HG02623 (cell line): ENCODE measurements around the gene TSHZ3.

ENCODE experiments used
- ATAC-seq: cut with Tn5 transposase; IDR thresholded peaks from one replicate; pipeline ENCODE4 v1.9.1; 2021; ENCODE audit warnings: moderate library complexity; ENCODE audit not compliant: unreplicated experiment

The TSHZ3 gene

DNA sequence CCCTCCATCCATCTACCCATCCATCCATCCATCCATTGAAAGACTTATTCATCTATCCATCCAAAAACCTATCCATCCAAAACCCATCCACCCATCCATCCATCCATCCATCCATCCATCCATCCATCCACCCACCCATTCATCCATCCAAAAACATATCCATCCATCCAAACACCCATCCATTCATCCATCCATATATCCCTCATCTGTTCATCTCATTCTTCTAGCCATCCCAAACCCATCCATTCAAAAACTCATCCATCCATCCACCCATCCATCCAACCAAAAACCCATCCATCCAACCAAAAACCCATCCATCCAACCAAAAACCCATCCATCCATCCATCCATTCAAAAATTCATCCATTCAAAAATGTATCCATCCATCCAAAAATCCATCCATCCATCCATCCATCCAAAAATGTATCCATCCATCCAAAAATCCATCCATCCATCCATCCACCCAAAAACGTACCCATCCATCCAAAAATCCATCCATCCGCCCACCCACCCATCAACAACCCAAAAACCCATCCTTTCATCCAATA, 56.5 kb downstream of the TSHZ3 start:
- no peak for ATAC-seq

DNA sequence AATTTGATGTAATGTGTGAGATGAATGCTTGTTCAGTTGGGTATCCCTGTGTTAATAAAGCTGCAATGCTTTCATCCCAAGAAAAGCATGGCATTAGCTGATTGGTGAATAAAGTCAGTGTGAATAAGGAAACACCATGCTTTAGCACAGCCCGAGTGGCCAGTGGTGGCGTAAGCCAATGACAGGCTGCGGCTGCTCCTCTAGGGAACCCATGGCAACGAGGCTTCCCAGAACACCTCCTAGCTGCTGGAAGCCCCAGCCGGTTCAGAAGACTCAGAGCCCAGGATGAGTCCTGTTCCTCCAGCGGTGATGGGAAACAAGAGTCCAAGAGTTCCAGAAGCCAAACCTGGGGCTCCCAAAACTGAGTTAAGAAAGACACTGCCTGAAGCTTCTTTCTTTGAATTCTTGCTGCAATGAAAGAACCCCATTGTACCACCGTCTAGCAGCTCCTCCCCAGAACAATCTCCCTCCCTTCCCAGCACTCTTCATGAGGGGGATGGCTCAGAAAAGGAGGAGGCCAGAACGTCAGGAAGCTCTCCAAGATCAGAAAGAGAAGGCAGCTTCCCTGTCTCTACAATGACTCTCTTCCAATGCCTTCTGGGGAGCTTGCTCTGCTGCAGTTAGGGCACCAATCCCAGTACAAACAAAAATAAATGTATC, 58.2 kb downstream of the TSHZ3 start:
- ATAC-seq: no peak

DNA sequence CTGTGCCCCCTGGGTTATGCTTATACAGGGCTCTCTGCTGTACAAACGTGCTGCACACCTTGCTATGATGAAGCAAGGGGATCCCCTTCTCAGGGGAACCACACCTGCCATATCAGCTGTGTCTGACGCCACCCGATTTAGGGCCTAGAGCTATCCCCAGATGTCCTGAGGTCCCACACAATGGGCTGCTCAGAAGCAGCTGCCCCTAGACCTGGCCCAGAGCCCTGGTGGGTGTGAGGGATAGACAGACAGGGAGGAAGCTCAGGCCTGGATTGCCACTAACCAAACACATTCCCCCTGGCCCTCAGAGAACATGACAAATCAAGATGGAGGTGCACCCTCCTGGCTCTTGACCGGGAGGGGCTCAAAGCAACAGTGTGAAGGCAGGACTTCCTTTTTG, 59.3 kb downstream of the TSHZ3 start:
- ATAC-seq: no peak

DNA sequence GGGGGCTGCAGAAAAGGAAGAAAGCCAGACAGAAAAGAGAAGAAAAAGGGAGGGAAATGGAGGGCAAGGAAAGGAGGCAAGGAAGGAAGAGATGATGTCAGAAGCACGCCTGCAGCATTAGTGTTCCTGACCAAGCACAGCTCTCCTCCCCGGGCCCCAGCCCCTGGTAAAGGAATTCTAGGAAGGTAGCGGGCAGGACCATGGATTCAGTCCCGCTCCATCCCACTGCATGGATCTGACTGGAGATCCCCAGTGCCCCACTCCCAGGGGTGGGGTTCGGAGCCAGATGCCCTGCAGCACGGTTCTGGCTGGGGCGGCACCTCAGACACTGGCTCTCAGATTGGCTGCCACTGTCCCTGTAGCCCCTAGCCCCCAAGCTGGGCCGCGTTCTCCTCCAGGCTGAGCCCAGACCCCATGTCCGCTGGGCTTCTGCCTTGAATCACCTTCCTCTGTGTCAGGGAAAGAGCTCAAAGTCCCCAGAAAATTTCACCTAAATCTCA, 59.8 kb downstream of the TSHZ3 start:
- no peak for ATAC-seq

DNA sequence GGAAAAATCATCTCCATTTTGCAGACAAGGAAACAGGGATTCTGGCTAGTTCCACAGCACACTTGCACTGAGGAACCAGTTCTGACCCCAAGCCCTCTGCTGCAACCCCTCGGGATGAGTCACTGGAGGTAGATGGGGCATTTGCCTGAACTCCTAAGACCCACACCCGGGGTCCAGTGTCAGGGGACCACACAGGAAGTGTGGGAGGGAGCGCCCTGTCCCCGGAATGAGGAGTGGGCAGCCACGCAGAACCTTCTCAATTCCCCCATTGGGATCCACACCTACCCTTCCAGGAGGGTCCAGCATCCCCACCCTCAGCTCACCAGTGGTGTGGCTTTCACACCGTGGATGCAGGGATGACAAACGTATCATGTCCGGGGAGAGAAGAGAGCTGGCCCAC, 62.7 kb downstream of the TSHZ3 start:
- no peak for ATAC-seq

DNA sequence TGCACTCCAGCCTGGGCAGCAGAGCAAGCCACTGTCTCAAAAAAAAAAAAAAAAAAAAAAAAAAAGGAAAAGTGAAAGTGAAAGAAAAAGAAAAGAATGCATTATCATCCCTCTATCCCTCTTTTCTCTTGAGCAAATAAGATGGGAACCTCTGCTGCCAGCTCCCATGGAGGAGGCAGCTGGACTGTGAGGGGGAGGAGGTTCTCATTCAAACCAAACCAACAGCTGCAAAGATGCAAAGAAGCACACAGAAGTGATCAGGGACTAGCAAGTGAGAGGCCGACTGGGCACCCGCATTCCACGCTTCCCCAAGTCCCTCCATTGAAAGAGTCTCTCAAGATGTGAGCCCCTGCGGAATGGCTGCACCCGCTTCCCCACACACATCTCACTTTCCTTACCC, 63.5 kb downstream of the TSHZ3 start:
- no peak for ATAC-seq

DNA sequence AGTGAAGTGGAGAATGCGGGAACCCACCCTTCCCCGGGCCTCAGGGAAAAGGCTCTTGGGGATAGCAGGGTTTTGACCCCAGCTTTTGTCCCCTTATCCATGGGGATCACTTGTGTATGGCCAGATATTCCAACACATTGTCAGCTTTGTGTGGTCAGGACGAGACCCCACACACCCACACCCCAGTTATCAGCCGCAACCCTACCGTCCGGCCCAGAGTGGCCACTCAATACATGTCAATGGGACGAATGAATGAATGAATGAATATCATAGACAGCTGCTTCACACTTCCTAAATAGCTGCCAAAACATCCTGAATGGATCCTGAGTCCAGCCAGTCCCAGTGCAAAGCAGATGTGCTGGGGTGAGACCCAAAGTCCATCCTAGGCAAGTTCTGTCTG, 64.6 kb downstream of the TSHZ3 start:
- no peak for ATAC-seq

DNA sequence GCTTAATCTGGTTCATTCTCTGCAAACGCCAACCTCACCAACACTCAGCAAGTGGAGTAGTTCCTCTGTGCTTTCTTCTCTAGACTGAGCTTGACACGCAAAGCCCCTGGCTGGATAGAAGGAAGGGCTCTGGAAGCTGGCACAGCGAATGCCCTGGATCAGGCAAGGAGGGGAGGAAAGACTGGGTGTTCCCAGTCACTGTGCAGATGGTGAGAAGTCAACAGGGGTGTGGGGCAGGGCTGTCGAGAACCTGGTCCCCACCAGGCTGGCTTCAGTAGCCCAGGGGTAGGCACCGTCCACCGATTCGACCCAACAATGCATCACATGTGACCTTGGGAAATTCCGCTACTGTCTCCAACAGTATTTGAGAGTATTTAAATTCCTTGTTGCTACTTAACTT, 65.5 kb downstream of the TSHZ3 start:
- ATAC-seq: no peak

DNA sequence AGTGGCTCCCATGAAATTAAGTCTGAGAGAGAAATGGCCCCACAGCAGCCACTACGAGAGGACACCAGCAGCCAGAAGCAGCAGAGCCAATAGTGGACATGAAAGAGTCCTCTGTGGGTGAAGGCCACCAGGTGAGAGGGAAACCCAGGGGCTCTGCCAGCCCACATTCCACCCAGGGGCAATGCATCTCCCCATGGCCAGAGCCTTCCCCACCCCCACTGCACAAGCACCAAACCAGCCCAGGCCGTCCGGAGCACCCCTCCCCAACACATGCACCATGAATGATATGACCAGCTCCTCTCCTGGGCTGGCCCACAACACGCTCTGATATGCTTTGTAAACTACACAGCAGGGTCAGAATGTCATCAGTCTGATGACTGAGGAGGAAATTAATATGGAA, 66.9 kb downstream of the TSHZ3 start:
- ATAC-seq: no peak

DNA sequence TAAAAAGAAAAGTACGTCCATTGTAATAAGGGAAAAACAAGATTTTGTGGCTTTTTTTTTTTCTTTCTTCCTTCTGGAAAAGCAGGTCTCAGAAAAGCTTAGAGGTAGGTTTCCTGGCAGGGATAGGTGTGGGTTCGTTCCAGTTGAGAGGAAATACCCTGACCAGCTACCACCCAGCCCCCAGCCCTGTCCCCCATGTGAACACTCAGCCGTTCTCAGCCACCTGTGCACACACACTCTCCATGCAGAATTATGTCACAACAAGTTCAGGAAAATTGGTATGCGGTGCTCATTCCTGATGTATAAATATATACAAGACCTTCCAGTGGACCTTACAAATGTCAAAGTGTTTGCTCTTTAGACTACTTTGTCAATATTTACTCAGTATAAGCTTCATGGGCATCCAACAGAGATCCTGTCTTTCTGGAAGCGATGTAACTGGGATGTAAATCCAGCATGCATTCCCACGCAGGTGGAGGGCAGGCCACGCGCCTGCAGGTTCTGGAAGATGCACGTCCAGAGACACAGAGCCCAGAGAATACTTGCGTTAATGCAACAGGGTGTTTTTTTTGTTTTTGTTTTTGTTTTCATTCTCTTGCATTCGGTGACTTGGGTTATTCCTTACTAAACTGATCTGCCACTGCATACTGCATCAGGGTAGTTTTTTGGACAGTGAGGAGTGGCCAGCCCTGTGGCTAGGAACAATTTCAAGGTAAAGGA, 68.8 kb downstream of the TSHZ3 start:
- no peak for ATAC-seq

DNA sequence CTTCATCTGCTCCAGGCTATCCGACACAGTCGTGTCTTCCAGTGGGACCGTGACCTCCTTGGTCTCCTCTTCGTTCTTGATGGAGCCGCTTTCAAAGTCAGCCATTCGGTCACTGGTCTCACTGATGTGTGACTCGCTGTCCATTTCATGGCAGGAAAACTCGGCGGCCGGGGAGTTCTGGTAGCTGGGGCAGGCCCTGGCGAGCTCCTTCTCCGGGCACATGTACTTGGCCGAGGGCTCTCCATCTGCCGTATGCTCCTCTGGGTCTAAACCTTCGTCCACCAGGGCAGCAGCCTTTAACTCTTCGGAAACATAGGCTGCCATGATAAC, 69.8 kb downstream of the TSHZ3 start:
- ATAC-seq: no peak

DNA sequence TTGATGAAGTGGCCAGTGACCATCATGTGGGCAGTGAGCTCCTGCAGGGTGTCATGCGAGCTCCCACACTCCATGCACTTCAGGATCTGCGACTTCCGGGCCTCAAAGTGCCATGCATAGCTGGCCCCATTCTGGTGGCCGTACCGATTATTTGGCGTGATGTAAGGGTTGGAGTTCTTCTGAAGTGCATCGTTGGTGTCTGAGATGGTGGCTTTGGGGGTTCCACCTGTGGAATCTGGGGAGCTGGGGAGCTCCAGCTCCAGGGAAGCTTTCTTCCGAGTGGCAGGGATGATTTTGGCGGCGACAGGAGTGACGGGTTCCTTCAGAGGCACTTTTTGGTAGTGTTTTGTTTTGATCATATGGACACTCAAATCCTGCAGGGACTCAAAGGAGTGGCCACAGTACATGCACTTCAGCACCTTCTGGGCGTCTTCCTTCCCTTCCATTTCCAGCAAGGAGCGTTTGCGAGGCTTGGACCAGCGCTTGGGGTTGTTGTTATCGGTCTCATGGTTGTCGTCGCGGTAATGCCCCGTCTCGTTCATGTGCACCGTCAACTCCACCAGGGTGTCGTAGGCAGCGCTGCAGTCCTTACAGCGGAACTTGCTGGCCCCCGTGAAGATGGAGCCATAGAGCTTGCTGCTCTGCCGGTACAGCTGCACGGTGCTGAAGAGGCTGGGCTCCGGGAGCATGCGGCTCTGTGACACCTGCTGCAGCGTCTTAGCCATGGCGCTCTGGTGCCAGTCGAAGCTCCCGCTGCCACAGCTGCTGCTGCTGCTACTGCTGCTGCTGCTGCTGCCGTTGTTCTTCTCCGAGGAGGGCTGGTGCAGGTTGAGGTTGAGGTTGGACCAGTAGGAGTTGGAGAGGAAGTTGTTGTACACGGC, 70.4 kb downstream of the TSHZ3 start:
- no peak for ATAC-seq

DNA sequence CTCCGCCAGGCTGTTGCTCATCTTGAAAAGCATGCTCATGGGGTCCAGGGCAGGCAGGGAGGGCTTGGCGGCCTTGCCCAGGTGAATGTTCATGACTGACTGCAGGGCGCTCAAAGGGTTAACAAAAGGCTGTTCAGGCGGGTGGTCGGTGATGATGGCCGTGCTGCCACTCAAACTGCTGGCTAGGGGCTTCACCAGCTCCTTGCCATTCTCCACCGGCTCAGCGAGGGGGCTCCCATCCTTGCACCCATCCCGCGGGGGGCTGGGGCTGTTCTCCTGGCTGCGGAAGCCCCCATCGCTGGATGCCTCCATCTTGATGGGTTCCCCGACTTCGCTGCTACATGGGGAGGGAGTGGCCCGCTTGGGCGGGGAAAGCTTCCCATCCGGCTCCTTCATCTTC, 71.7 kb downstream of the TSHZ3 start:
- no peak for ATAC-seq

DNA sequence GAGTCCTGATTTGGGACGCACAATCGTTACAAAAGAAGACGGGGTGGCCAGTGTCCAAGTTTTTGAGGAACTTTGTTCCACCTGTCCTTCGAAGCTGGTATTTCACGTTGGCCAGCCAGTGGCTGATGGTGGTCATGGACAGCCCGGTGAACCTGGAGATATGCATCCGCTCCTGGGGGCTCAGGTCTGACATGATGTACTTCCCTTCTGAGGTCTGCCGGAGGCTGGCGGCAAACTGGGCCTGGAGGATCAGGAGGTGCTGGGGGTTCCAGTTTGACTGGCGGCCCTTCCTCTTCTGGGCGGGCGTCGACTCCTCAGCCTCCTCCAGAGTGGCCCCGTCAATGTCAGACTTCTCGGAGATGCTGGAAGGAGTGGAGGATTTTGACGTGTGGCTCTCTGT, 72.4 kb downstream of the TSHZ3 start:
- ATAC-seq: no peak

DNA sequence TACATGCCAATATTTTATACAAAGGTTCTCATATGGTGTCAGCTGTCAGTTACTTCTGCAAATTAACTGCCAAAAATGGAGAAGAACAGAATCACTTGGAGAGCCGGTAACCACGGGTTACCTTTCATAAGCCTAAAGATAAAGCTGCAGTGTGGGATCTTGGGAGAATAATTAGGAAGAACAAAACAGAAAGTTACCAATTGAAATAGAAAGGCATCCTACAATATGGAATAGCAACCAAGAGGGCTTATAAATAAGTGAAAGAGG, 74.2 kb downstream of the TSHZ3 start:
- ATAC-seq: no peak

DNA sequence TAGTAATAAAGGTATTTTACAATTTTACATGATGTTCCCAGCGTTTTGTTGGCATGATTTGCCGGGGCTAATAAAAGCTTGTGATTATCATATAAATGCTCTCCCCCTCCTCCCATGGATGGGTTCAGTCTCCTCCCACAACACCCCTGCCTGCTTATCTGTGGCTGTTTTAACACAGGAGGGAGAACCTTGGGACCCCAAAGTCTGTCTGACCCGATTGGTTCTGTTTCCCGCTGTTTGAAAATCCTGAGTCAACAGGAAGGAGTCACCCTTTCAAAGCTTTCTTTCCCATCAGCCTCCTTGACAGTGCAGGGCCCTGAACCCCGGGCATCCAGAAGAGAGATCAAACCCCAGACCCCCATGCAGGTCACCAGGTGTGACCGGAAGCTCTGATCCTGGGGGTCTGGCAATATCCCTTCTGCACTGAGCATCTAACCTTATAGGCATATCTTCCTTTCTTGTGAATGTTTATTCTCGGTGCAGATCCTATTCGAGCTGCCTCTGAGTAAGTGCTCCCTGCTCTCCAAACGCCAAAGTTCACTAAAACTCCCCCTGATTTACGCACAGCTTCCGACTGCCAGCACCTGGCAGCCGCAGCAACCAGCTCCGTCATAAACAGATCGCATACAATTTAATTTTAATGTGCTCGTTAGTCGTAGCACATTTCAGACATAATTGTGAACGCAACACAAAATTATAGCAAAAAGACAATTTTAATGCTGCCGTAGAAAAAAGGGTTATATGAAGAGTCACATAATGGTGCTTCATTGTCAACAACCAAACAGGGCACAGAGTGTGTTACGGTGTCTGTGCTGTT, 74.8 kb downstream of the TSHZ3 start:
- ATAC-seq: no peak

DNA sequence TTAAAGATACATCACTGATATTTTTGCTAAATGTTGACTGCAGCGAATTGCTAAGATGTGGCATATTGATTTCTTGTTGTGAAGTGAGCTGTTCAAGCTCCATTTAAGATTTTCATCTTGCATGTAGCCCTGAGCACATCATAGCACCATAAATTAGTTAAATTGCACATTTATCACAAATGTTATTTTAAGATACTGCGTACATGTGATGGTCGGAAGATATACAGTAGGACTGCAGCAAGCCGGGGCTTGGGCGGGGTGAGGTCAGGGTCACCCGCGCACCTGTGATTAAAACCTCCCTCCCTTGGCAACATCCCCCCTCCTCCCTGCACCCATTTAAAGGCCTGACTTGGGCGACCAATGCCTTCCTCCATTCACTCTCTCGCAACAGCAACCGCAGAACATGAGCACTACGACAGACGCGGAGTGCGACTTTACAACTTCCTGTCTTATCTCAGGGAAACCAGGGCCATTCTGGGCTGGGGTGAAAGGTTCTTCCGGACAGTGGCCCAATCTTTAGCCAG, 76.6 kb downstream of the TSHZ3 start:
- no peak for ATAC-seq

DNA sequence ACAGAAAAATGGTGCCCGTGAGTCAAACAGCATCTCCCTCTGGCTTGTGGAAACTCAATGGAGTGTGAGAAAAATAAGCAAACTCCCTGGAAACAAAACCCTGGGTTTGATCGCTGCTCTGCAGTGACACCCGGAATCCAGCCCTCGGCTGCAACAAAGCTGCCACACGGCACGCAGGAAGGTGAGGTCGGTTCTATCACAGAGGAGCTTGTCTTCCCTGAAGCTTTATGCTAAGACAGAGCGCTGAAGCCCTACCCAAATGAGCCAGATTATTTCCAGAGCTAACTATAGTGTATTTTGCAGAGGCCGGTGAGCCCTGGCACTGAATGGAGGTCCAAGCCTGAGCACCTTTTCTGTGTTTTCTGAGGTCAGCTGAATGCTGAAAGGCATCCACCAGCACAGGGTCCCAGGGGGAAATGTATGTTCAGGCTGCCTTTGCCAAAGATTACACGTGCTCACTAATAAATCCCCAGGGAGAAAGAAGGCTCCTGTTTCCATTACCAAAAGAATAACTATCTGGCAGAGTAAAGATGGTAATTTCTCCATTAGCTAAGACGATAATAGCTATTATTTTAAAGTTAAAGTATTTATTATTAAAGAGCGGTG, 77.8 kb downstream of the TSHZ3 start:
- no peak for ATAC-seq

DNA sequence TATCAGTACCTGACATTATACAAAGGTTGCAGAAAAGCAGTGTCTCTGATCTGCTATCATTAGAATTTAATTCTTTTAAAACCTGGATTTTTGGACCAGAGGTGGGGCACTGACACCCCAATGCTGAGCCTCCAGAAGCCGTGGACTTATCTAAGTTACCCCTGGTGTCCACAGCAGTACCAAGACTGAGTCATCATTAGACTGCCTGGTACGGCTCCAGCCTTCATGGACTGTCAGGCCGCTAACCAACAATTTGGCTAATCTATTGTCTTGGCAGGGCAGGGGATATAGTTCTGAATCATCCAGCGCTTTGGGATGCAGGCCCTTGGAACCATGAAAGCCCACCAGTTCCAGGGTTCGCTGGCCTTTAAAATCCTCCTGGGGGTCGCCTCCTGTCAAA, 78.3 kb downstream of the TSHZ3 start:
- ATAC-seq: no peak

DNA sequence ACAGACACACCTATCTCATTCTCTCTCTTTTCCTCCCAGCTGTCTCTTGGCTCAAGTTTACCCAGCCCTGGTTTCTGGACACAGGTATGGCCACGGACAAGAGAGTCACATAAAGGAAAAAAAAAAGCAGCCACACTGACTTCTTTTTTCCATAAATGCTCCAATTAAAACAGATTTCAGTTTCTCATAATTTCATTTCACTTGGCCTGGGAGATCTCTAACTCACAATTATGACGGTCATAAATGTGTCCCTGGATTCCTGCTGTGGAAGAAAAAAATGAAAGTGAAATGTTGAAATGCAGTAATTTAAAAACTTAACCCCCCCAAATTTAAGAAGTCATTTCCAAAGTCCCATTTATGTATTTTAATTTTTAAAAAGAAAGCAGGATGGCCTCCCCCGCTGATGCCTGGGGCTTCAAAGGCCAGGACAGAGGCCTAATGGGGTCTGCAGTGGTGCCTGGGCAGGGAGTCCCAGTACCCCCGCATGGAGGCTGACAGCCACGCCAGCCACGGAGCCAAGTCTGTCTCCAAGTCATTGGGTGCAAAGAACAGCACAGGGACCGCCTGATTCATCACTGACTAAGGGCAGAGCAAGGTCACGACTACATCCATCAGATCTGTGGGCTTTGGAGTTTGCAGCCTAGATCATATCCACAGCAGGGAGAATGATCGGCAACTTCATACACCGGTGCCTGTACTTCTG, 79.7 kb downstream of the TSHZ3 start:
- ATAC-seq: no peak
